Measurements from ENCODE around the gene CFAP20. TPM values are rescaled to one million over a fixed set of nuclear protein-coding genes. Genes with fewer than 3 reads are reported as not detected.

CFAP20 gene
- total RNA-seq, 1 donor from 2014 or later, result 45.9 TPM

GRCh38 chr16:58137581-58137980 is 8.4 kb upstream of the CFAP20 start:
- TF ChIP-seq, protein P1, sequence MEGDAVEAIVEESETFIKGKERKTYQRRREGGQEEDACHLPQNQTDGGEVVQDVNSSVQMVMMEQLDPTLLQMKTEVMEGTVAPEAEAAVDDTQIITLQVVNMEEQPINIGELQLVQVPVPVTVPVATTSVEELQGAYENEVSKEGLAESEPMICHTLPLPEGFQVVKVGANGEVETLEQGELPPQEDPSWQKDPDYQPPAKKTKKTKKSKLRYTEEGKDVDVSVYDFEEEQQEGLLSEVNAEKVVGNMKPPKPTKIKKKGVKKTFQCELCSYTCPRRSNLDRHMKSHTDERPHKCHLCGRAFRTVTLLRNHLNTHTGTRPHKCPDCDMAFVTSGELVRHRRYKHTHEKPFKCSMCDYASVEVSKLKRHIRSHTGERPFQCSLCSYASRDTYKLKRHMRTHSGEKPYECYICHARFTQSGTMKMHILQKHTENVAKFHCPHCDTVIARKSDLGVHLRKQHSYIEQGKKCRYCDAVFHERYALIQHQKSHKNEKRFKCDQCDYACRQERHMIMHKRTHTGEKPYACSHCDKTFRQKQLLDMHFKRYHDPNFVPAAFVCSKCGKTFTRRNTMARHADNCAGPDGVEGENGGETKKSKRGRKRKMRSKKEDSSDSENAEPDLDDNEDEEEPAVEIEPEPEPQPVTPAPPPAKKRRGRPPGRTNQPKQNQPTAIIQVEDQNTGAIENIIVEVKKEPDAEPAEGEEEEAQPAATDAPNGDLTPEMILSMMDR (IDR thresholded peaks at IDR 0.05; ENCODE audit: unreplicated experiment), result no peak
- no peaks in the 10 kb centered on the region for H3K27me3 Mint-ChIP-seq
- peaks cover 19% of the 10 kb centered on the region for H3K9me3 Mint-ChIP-seq (ENCODE audit: low read depth)
- DNase-seq (ENCODE audit: low spot score, unreplicated experiment), result no peak
- no peaks in the 10 kb centered on the region for H3K4me1 Mint-ChIP-seq (ENCODE audit: low read depth)
- H3K27ac Mint-ChIP-seq, result no peak overlapping the region
- no peak overlapping the region for H3K4me3 Mint-ChIP-seq (ENCODE audit: low read depth)
- H3K36me3 Mint-ChIP-seq (ENCODE audit: insufficient read depth), result peaks cover 4% of the 10 kb centered on the region

GRCh38 chr16:58128711-58129096 is 477 bp downstream of the CFAP20 start:
- H3K4me3 Mint-ChIP-seq (ENCODE audit: low read depth), result peak overlapping the region; percentile 92
- no peaks in the 10 kb centered on the region for H3K27me3 Mint-ChIP-seq
- H3K36me3 Mint-ChIP-seq (ENCODE audit: insufficient read depth), result peaks cover 5% of the 10 kb centered on the region
- peak; percentile 32 for DNase-seq (ENCODE audit: low spot score, unreplicated experiment)
- peaks cover 34% of the 10 kb centered on the region for H3K4me1 Mint-ChIP-seq (ENCODE audit: low read depth)
- peak overlapping the region; percentile 91 for H3K27ac Mint-ChIP-seq
- TF ChIP-seq, protein P1 (IDR thresholded peaks at IDR 0.05; ENCODE audit: unreplicated experiment), result no peak
- H3K9me3 Mint-ChIP-seq (ENCODE audit: low read depth), result peaks cover 5% of the 10 kb centered on the region

GRCh38 chr16:58128181-58128631 is 975 bp downstream of the CFAP20 start:
- Mint-ChIP-seq H3K4me3 (ENCODE audit: low read depth) (peak overlapping the region; percentile 92), H3K9me3 (ENCODE audit: low read depth) (peaks cover 5% of the 10 kb centered on the region), H3K4me1 (ENCODE audit: low read depth) (peaks cover 36% of the 10 kb centered on the region), H3K36me3 (ENCODE audit: insufficient read depth) (peaks cover 5% of the 10 kb centered on the region), H3K27me3 (no peaks in the 10 kb centered on the region), H3K27ac (peak overlapping the region; percentile 91)
- TF ChIP-seq, protein P1 (IDR thresholded peaks at IDR 0.05; ENCODE audit: unreplicated experiment), result no peak
- no peak for DNase-seq (ENCODE audit: low spot score, unreplicated experiment)

GRCh38 chr16:58127634-58128033 is 1.5 kb downstream of the CFAP20 start:
- peak overlapping the region; percentile 92 for H3K4me3 Mint-ChIP-seq (ENCODE audit: low read depth)
- TF ChIP-seq, protein P1 (IDR thresholded peaks at IDR 0.05; ENCODE audit: unreplicated experiment), result no peak
- peaks cover 36% of the 10 kb centered on the region for H3K4me1 Mint-ChIP-seq (ENCODE audit: low read depth)
- no peak for DNase-seq (ENCODE audit: low spot score, unreplicated experiment)
- peaks cover 5% of the 10 kb centered on the region for H3K9me3 Mint-ChIP-seq (ENCODE audit: low read depth)
- H3K27ac Mint-ChIP-seq, result peak overlapping the region; percentile 91
- H3K36me3 Mint-ChIP-seq (ENCODE audit: insufficient read depth), result peaks cover 5% of the 10 kb centered on the region
- no peaks in the 10 kb centered on the region for H3K27me3 Mint-ChIP-seq

DNA sequence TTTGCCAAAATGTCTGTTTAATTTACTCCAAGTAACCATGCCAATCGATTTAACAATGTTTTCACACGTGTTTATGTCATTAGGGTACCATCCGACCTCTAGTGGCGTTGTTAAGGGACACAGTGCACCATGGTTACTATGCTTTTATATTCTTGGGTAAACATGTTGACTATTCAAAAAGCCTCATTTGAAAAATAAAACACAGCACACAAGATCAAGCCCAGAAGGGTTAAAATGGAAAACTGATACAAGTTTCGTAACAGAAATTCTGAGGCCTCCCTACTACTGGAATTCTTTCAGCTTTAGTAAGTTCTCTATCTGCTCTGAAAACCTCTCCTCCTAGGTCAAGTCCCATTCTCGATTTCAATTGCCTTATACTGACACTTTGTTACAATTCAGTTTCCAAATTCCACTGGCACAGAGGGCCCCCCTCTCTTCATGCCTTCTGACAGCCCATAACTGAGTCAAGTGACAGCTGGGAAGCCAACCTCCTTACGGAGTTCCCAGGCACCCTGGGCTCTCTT is 2.1 kb downstream of the CFAP20 start:
- no peaks in the 10 kb centered on the region for H3K27me3 Mint-ChIP-seq
- H3K36me3 Mint-ChIP-seq (ENCODE audit: insufficient read depth), result peaks cover 5% of the 10 kb centered on the region
- H3K27ac Mint-ChIP-seq, result no peak overlapping the region
- peaks cover 36% of the 10 kb centered on the region for H3K4me1 Mint-ChIP-seq (ENCODE audit: low read depth)
- peak overlapping the region; percentile 92 for H3K4me3 Mint-ChIP-seq (ENCODE audit: low read depth)
- TF ChIP-seq, protein P1 (IDR thresholded peaks at IDR 0.05; ENCODE audit: unreplicated experiment), result peak; percentile 48
- DNase-seq (ENCODE audit: low spot score, unreplicated experiment), result no peak
- H3K9me3 Mint-ChIP-seq (ENCODE audit: low read depth), result peaks cover 5% of the 10 kb centered on the region

Measured in progenitor cell of endocrine pancreas (in vitro differentiated cells).